Lung (tissue), 12 donors: ENCODE results near the gene SLC2A4. TPM values are rescaled to one million over a fixed set of nuclear protein-coding genes. Genes with fewer than 3 reads are reported as not detected.

ENCODE experiments used
- ATAC-seq: fragments of 200-7000 bp; cut with Tn5 transposase; one replicate; pipeline ENCODE4 v1.9.1; 2020; ENCODE audit warnings: moderate number of reproducible peaks; ENCODE audit not compliant: insufficient read depth, low FRiP score
- DNase-seq, 3 donors: peaks; one replicate each; pipeline ENCODE4 v3.0.0-alpha.2; 2013 to 2017
- H3K27ac ChIP-seq, 2 donors: one replicate each; pipeline ENCODE4 v1.5.1; 2013; ENCODE audit warnings: mild to moderate bottlenecking in 2 of 2, moderate library complexity in 2 of 2, control low read depth in 1 of 2, inconsistent platforms in 1 of 2, low read depth in 1 of 2, low read length in 1 of 2
- H3K27me3 ChIP-seq, 3 donors: one replicate each; pipeline ENCODE4 v1.5.1; 2013; ENCODE audit warnings: low read length in 2 of 3; ENCODE audit not compliant: control insufficient read depth in 3 of 3, insufficient read depth in 3 of 3
- H3K36me3 ChIP-seq, 4 donors: one replicate each; pipeline ENCODE4 v1.5.1; 2013; ENCODE audit warnings: low read length in 4 of 4, mild to moderate bottlenecking in 1 of 4, moderate library complexity in 1 of 4; ENCODE audit not compliant: control insufficient read depth in 4 of 4, insufficient read depth in 4 of 4
- H3K4me1 ChIP-seq, 5 donors: one replicate each; pipeline ENCODE4 v1.5.1; 2013; ENCODE audit warnings: low read length in 5 of 5, mild to moderate bottlenecking in 2 of 5, moderate library complexity in 1 of 5; ENCODE audit not compliant: control insufficient read depth in 5 of 5, insufficient read depth in 5 of 5
- H3K4me3 ChIP-seq: one replicate; pipeline ENCODE4 v1.5.1; 2013; ENCODE audit warnings: mild to moderate bottlenecking, control low read depth, moderate library complexity
- H3K9ac ChIP-seq, 2 donors: one replicate each; pipeline ENCODE4 v1.5.1; 2013; ENCODE audit warnings: low read length in 2 of 2, control low read depth in 1 of 2; ENCODE audit not compliant: insufficient read depth in 1 of 2
- H3K9me3 ChIP-seq, 4 donors: one replicate each; pipeline ENCODE4 v1.5.1; 2013; ENCODE audit warnings: low read length in 3 of 4, mild to moderate bottlenecking in 1 of 4, moderate library complexity in 1 of 4; ENCODE audit not compliant: control insufficient read depth in 4 of 4, insufficient read depth in 3 of 4
- CTCF ChIP-seq: IDR thresholded peaks from 2 replicates; pipeline ENCODE4 v1.5.1; 2012; ENCODE audit warnings: mild to moderate bottlenecking; ENCODE audit errors: control extremely low read depth, extremely low read depth
- WGBS, 2 donors: extraction: QIAGEN DNeasy Blood & Tissue Kit; methylation state at CpG; one replicate each; pipeline ENCODE4 v1.1.7; 2013; 5-methylcytosine and 5-hydroxymethylcytosine counted together
- polyA plus RNA-seq, 2 donors: library from polyadenylated mRNA; stranded (reverse); fragments of 200-250 nt; gene quantifications; one replicate each; pipeline ENCODE4 v1.2.1, GENCODE V29; 2013
- total RNA-seq, 2 donors: library from RNA; depleted of rRNA in 1 of 2; stranded (reverse); fragments of >200 nt in 1 of 2; gene quantifications; one replicate each; pipeline ENCODE4 v1.2.1, GENCODE V29; 2014 to 2021
- donor health status: control.
- donor health status: control.
- donor health status: Bipolar disorder and iron deficiency.
- donor health status: healthy.
- donor health status: DM: yes; HTN: yes; CAD: no.

SLC2A4 gene
- total and polyA plus RNA-seq, 4 donors: 1.1 to 2.0 (median 1.2) TPM

- Histone ChIP-seq H3K9me3 (no peaks in the 10 kb centered on the region), H3K27me3 (peaks cover 0 to 6% (median 3%) of the 10 kb centered on the region in 3 donors), H3K9ac (no peak overlapping the region), H3K27ac (peak overlapping the region in 1 of 2 donors; percentile 10), H3K36me3 (peaks cover 0 to 30% (median 12%) of the 10 kb centered on the region in 4 donors), H3K4me3 (no peak overlapping the region), H3K4me1 (peaks cover 0 to 13% (median 3%) of the 10 kb centered on the region in 5 donors)
- DNase-seq (no peak), ATAC-seq (no peak)
- WGBS, 2 donors: 89 to 95% methylated on average over 8 of the region's 8 CpGs
- TF ChIP-seq CTCF: no peak
These were observed 24.6 kb upstream of the SLC2A4 start for GRCh38 chr17:7256766-7257456.

GRCh38 chr17:7258731-7259554 lies 22.6 kb upstream of the SLC2A4 start:
- Histone ChIP-seq H3K27ac (peak overlapping the region in 1 of 2 donors; percentile 23), H3K4me1 (peaks cover 0 to 11% (median 0%) of the 10 kb centered on the region in 5 donors)
- ATAC-seq: peak; percentile 21

GRCh38 chr17:7259555-7259889 lies 22.0 kb upstream of the SLC2A4 start:
- 92 to 94% methylated on average over 6 of the region's 6 CpGs for WGBS, 2 donors
- peaks cover 0 to 23% (median 9%) of the 10 kb centered on the region in 4 donors for H3K36me3 ChIP-seq
- no peak overlapping the region for H3K4me3 ChIP-seq
- peaks cover 0 to 22% (median 18%) of the 10 kb centered on the region in 3 donors for H3K27me3 ChIP-seq
- DNase-seq: no peak
- peak overlapping the region in 1 of 2 donors; percentile 23 for H3K27ac ChIP-seq
- no peak for ATAC-seq
- H3K9ac ChIP-seq: no peak overlapping the region
- H3K4me1 ChIP-seq: peaks cover 0 to 11% (median 0%) of the 10 kb centered on the region in 5 donors
- no peak for TF ChIP-seq CTCF
- H3K9me3 ChIP-seq: no peaks in the 10 kb centered on the region

More at GRCh38 chr17:7258731-7259554, 22.6 kb upstream of the SLC2A4 start:
- no peak for TF ChIP-seq CTCF
- Histone ChIP-seq H3K36me3 (peaks cover 0 to 29% (median 12%) of the 10 kb centered on the region in 4 donors), H3K27me3 (peaks cover 0 to 20% (median 18%) of the 10 kb centered on the region in 3 donors), H3K9ac (no peak overlapping the region), H3K4me3 (no peak overlapping the region), H3K9me3 (no peaks in the 10 kb centered on the region)
- DNase-seq: no peak
- 64 to 72% methylated on average over 7 of the region's 7 CpGs for WGBS, 2 donors
